Type B pancreatic cell (in vitro differentiated cells): ENCODE measurements around the gene ZNF845. TPM values are rescaled to one million over a fixed set of nuclear protein-coding genes. Genes with fewer than 3 reads are reported as not detected.
"Not testable (repeated sequence)": the region's sequence is repeated elsewhere in the genome, so short reads cannot be mapped to it uniquely, and the experiment has no call there.

Experiments
- DNase-seq: peaks from one replicate; pipeline ENCODE4 v3.0.0; 2021; ENCODE audit warnings: mixed read lengths; ENCODE audit not compliant: unreplicated experiment; ENCODE audit errors: extremely low spot score
- H3K27ac Mint-ChIP-seq: 2 replicates; pipeline ENCODE4 v1.8.0; 2021; ENCODE audit warnings: mild to moderate bottlenecking, mixed read lengths
- H3K27me3 Mint-ChIP-seq: 2 replicates; pipeline ENCODE4 v1.8.0; 2021; ENCODE audit warnings: mixed read lengths
- H3K36me3 Mint-ChIP-seq: 2 replicates; pipeline ENCODE4 v1.8.0; 2021; ENCODE audit warnings: mixed read lengths
- H3K4me1 Mint-ChIP-seq: one replicate; pipeline ENCODE4 v1.8.0; 2021; ENCODE audit warnings: mixed read lengths; ENCODE audit not compliant: unreplicated experiment
- H3K4me3 Mint-ChIP-seq: 2 replicates; pipeline ENCODE4 v1.8.0; 2021; ENCODE audit warnings: mild to moderate bottlenecking, mixed read lengths
- H3K9me3 Mint-ChIP-seq: 2 replicates; pipeline ENCODE4 v1.8.0; 2021; ENCODE audit warnings: mixed read lengths
- CTCF ChIP-seq: fragments of 200-600 bp; sonication (generic); conservative IDR thresholded peaks from 2 replicates; pipeline ENCODE4 v1.5.0; 2021; ENCODE audit warnings: antibody characterized with exemption, mild to moderate bottlenecking
- total RNA-seq: library from RNA; stranded (reverse); gene quantifications from 2 replicates; pipeline ENCODE4 v1.2.1, GENCODE V29; 2021; ENCODE audit warnings: low replicate concordance

The ZNF845 gene
- total RNA-seq, 1 donor from 2014 or later = 9.3 TPM

- Mint-ChIP-seq H3K4me3 (no peak overlapping the region), H3K4me1 (no peaks in the 10 kb centered on the region), H3K9me3 (peaks cover 40% of the 10 kb centered on the region), H3K27me3 (no peaks in the 10 kb centered on the region), H3K27ac (no peak overlapping the region), H3K36me3 (peaks cover 41% of the 10 kb centered on the region)
- DNase-seq = no peak
- no peak for TF ChIP-seq CTCF
These were observed 22.2 kb downstream of the ZNF845 start for GRCh38 chr19:53355739-53356138.

- DNase-seq = no peak
- Mint-ChIP-seq H3K9me3 (peaks cover 19% of the 10 kb centered on the region), H3K4me1 (no peaks in the 10 kb centered on the region), H3K27me3 (no peaks in the 10 kb centered on the region), H3K4me3 (no peak overlapping the region), H3K27ac (no peak overlapping the region), H3K36me3 (peaks cover 18% of the 10 kb centered on the region)
- no peak for TF ChIP-seq CTCF
These were observed 24.5 kb downstream of the ZNF845 start for GRCh38 chr19:53357821-53358581.

GRCh38 chr19:53360056-53360455 is 26.5 kb downstream of the ZNF845 start:
- H3K27me3 Mint-ChIP-seq, DNase-seq, H3K4me1 Mint-ChIP-seq, H3K27ac Mint-ChIP-seq, H3K4me3 Mint-ChIP-seq, H3K9me3 Mint-ChIP-seq, H3K36me3 Mint-ChIP-seq: not testable (repeated sequence)

GRCh38 chr19:53365134-53365898 is 31.8 kb downstream of the ZNF845 start, which contains the start of gene ZNF525:
Gene ZNF525, plus strand, starts transcription at chr19:53365705. Its CDS starts 6,577 bp downstream, at chr19:53372282.
- peak within 1 kb of the TSS; percentile 95 for H3K27ac Mint-ChIP-seq
- peak; percentile 61 for TF ChIP-seq CTCF
- no peaks in the 10 kb centered on the region for H3K27me3 Mint-ChIP-seq
- no peaks in the 10 kb centered on the region for H3K36me3 Mint-ChIP-seq
- peaks cover 14% of the 10 kb centered on the region for H3K4me1 Mint-ChIP-seq
- peak; percentile 95 for DNase-seq
- peak within 1 kb of the TSS; percentile 96 for H3K4me3 Mint-ChIP-seq
- H3K9me3 Mint-ChIP-seq = no peaks in the 10 kb centered on the region

GRCh38 chr19:53365899-53366493 is 32.4 kb downstream of the ZNF845 start:
- DNase-seq = no peak
- H3K36me3 Mint-ChIP-seq = peaks cover 3% of the 10 kb centered on the region
- peak overlapping the region; percentile 95 for H3K27ac Mint-ChIP-seq
- no peaks in the 10 kb centered on the region for H3K9me3 Mint-ChIP-seq
- TF ChIP-seq CTCF = no peak
- H3K4me3 Mint-ChIP-seq = peak overlapping the region; percentile 96
- peaks cover 14% of the 10 kb centered on the region for H3K4me1 Mint-ChIP-seq
- H3K27me3 Mint-ChIP-seq = no peaks in the 10 kb centered on the region

- Mint-ChIP-seq H3K4me1 (no peaks in the 10 kb centered on the region), H3K27me3 (no peaks in the 10 kb centered on the region), H3K4me3 (peak overlapping the region; percentile 11), H3K36me3 (peaks cover 26% of the 10 kb centered on the region), H3K9me3 (no peaks in the 10 kb centered on the region), H3K27ac (peak overlapping the region; percentile 79)
- no peak for TF ChIP-seq CTCF
- DNase-seq = no peak
These were observed 38.6 kb downstream of the ZNF845 start for GRCh38 chr19:53372196-53372595.
